Kidney tubule cell (primary cell): ENCODE data around the gene PDLIM3.
A peak's percentile ranks its signal among the peaks of the same experiment; 100 is the strongest.

Experiments
- DNase-seq: peaks from one replicate; pipeline ENCODE4 v3.0.0-alpha.2; 2018; ENCODE audit warnings: low spot score

Gene PDLIM3

GRCh38 chr4:185471235-185472102 lies 63.8 kb downstream of the PDLIM3 start, which contains the start of gene CCDC110:
CCDC110 (minus strand) TSS chr4:185471733; CDS start chr4:185471683, 50 bp downstream.
- peak; percentile 91 for DNase-seq

GRCh38 chr4:185470501-185471195 lies 64.7 kb downstream of the PDLIM3 start:
- peak; percentile 65 for DNase-seq

GRCh38 chr4:185469580-185470154 lies 65.6 kb downstream of the PDLIM3 start:
- DNase-seq = no peak

GRCh38 chr4:185468999-185469398 lies 66.3 kb downstream of the PDLIM3 start:
- no peak for DNase-seq

- DNase-seq = no peak
Measured at GRCh38 chr4:185467991-185468390, 67.3 kb downstream of the PDLIM3 start.

- no peak for DNase-seq
Measured at GRCh38 chr4:185467101-185467500, 68.2 kb downstream of the PDLIM3 start.

GRCh38 chr4:185465707-185466106 lies 69.6 kb downstream of the PDLIM3 start:
- DNase-seq = no peak

GRCh38 chr4:185464887-185465286 lies 70.4 kb downstream of the PDLIM3 start:
- DNase-seq = no peak

- DNase-seq = no peak
Measured at GRCh38 chr4:185464183-185464582, 71.1 kb downstream of the PDLIM3 start.

- DNase-seq = no peak
Measured at GRCh38 chr4:185463541-185463940, 71.8 kb downstream of the PDLIM3 start.

GRCh38 chr4:185461565-185461964 lies 73.7 kb downstream of the PDLIM3 start:
- no peak for DNase-seq

GRCh38 chr4:185457136-185457535 lies 78.2 kb downstream of the PDLIM3 start:
- no peak for DNase-seq

- DNase-seq = no peak
Measured at GRCh38 chr4:185456131-185456530, 79.2 kb downstream of the PDLIM3 start.
